GM19043 (cell line): Measurements from ENCODE around the gene ZBTB7C.

Source experiments
- ATAC-seq: cut with Tn5 transposase; IDR thresholded peaks from one replicate; pipeline ENCODE4 v1.9.1; 2021; ENCODE audit warnings: low read depth; ENCODE audit not compliant: unreplicated experiment

ZBTB7C gene

GRCh38 chr18:48330016-48330991 lies 78.9 kb downstream of the ZBTB7C start:
- ATAC-seq = no peak

- ATAC-seq = no peak
These were observed 80.5 kb downstream of the ZBTB7C start for GRCh38 chr18:48328473-48329210.

- ATAC-seq = no peak
These were observed 82.1 kb downstream of the ZBTB7C start for GRCh38 chr18:48326901-48327675.

GRCh38 chr18:48325115-48325665 lies 84.0 kb downstream of the ZBTB7C start:
- no peak for ATAC-seq

- ATAC-seq = no peak
These were observed 84.5 kb downstream of the ZBTB7C start for GRCh38 chr18:48324651-48325050.

GRCh38 chr18:48323151-48323550 lies 86.0 kb downstream of the ZBTB7C start:
- ATAC-seq = no peak

- no peak for ATAC-seq
These were observed 87.6 kb downstream of the ZBTB7C start for GRCh38 chr18:48321536-48321935.

- ATAC-seq = no peak
These were observed 88.1 kb downstream of the ZBTB7C start for GRCh38 chr18:48321121-48321520.

- no peak for ATAC-seq
These were observed 88.6 kb downstream of the ZBTB7C start for GRCh38 chr18:48320639-48320945.

GRCh38 chr18:48319801-48320638 lies 89.2 kb downstream of the ZBTB7C start:
- no peak for ATAC-seq

- no peak for ATAC-seq
These were observed 90.7 kb downstream of the ZBTB7C start for GRCh38 chr18:48318436-48318835.

- ATAC-seq = no peak
These were observed 91.3 kb downstream of the ZBTB7C start for GRCh38 chr18:48317781-48318381.

- ATAC-seq = no peak
These were observed 93.0 kb downstream of the ZBTB7C start for GRCh38 chr18:48316177-48316576.

- no peak for ATAC-seq
These were observed 94.5 kb downstream of the ZBTB7C start for GRCh38 chr18:48314690-48315089.

- no peak for ATAC-seq
These were observed 95.4 kb downstream of the ZBTB7C start for GRCh38 chr18:48313792-48314191.

- ATAC-seq = no peak
These were observed 97.1 kb downstream of the ZBTB7C start for GRCh38 chr18:48312066-48312465.

GRCh38 chr18:48310999-48311398 lies 98.2 kb downstream of the ZBTB7C start:
- no peak for ATAC-seq

- no peak for ATAC-seq
These were observed 98.8 kb downstream of the ZBTB7C start for GRCh38 chr18:48310353-48310752.

- no peak for ATAC-seq
These were observed 100.2 kb downstream of the ZBTB7C start for GRCh38 chr18:48308755-48309575.
